Right hindlimb (tissue), 1 donor: Measurements from ENCODE around the gene GBF1.

ENCODE experiments used
- DNase-seq: peaks from one replicate; pipeline ENCODE4 v3.0.0-alpha.2; 2018

The GBF1 gene

DNA sequence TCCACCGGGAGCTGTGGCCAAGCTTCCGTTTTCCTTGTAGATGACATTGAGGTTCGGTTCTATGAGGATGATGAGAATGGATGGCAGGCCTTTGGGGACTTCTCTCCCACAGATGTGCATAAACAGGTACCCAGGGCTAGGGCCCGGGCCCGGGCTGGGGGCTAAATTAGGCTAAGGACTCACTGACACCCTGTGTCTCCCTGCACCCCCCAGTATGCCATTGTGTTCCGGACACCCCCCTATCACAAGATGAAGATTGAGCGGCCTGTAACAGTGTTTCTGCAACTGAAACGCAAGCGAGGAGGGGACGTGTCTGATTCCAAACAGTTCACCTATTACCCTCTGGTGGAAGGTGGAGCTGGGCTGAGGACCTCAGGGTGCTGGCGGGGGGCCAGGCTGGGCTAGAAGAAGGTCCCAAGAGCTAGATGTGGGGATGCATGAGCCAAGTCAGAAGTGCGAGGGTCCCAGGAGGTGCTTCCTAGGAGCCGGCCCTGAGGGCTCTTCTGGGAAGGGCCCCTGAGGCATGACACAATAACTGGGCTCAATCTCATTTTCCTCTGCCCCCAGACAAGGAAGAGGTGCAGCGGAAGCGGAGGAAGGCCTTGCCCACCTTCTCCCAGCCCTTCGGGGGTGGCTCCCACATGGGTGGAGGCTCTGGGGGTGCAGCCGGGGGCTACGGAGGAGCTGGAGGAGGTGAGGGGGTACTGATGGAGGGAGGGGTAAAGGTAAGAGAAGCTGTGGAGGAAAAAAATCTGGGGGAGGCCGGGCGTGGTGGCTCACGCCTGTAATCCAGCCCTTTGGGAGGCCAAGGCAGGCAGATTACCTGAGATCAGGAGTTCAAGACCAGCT lies 153.1 kb downstream of the GBF1 start:
- no peak for DNase-seq

DNA sequence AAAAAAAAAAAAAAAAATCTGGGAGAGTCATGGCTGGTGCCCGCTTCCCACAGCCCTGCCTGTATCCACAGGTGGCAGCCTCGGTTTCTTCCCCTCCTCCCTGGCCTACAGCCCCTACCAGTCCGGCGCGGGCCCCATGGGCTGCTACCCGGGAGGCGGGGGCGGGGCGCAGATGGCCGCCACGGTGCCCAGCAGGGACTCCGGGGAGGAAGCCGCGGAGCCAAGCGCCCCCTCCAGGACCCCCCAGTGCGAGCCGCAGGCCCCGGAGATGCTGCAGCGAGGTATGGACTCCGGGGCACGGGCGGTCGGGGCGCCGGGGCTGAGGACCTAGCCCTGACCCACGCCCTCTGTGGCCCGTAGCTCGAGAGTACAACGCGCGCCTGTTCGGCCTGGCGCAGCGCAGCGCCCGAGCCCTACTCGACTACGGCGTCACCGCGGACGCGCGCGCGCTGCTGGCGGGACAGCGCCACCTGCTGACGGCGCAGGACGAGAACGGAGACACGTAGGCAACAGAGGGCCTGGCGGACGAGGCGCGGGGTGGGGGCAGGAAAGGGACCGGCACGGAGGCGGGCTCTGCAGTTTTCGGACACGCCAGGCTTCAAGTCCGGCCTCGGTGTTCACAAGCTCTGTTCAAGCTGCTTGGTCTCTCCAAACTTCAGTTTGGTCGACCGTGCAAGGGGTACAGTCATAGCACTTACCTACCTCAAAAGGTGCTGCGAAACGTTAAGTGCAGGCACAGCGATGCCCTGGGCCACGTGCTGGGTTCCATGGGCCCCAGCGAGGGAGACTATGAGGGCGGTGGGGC lies 154.1 kb downstream of the GBF1 start:
- peak; percentile 92 for DNase-seq

DNA sequence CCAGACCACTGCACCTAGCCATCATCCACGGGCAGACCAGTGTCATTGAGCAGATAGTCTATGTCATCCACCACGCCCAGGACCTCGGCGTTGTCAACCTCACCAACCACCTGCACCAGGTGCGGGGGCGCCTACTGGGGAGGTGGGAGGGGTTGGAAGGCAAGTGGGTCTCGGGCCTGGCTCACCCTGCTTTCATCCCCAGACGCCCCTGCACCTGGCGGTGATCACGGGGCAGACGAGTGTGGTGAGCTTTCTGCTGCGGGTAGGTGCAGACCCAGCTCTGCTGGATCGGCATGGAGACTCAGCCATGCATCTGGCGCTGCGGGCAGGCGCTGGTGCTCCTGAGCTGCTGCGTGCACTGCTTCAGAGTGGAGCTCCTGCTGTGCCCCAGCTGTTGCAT lies 154.7 kb downstream of the GBF1 start:
- DNase-seq, result no peak

DNA sequence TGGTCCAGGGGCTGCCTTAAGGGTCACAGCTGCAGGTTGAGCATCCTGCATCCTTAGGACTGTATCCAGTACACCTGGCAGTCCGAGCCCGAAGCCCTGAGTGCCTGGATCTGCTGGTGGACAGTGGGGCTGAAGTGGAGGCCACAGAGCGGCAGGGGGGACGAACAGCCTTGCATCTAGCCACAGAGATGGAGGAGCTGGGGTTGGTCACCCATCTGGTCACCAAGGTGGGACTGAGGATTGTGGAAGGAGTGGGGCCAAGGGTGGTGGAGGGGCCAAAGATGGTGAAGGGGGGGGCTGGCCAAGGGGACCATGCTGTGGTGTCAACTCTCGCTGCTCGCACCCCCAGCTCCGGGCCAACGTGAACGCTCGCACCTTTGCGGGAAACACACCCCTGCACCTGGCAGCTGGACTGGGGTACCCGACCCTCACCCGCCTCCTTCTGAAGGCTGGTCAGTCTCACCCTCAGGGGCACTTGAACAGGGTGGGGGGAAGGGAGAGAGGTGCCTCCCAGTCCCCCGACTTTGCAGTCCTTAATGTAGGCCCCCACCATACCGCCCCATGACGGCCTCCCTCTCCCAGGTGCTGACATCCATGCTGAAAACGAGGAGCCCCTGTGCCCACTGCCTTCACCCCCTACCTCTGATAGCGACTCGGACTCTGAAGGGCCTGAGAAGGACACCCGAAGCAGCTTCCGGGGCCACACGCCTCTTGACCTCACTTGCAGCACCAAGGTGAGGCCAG lies 155.4 kb downstream of the GBF1 start:
- no peak for DNase-seq

DNA sequence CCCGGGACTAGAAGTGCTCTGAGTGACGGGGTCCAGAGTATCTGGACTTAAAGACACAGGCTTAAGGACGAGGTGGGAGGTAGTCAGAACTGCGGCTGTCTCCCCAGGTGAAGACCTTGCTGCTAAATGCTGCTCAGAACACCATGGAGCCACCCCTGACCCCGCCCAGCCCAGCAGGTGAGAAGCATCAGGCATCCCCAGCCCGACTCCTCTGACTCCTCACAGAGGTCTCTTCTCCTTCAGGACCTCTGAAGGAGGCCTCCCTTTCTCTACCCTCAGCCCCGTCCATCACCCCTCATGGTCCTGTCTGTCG lies 156.0 kb downstream of the GBF1 start:
- no peak for DNase-seq

DNA sequence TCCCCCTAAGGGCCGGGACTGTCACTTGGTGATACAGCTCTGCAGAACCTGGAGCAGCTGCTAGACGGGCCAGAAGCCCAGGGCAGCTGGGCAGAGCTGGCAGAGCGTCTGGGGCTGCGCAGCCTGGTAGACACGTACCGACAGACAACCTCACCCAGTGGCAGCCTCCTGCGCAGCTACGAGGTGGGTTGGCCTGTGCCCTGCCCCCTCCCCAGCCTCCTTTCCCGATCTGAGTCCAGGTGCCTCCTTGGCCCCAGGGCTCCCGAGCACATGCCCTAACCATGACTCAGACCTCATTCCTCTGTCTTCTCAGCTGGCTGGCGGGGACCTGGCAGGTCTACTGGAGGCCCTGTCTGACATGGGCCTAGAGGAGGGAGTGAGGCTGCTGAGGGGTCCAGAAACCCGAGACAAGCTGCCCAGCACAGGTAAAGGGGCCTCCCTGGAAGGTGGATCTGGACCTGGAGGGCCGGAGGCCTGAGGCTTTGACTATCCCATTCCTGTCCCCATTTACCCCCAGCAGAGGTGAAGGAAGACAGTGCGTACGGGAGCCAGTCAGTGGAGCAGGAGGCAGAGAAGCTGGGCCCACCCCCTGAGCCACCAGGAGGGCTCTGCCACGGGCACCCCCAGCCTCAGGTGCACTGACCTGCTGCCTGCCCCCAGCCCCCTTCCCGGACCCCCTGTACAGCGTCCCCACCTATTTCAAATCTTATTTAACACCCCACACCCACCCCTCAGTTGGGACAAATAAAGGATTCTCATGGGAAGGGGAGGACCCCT lies 156.6 kb downstream of the GBF1 start:
- DNase-seq, result no peak

DNA sequence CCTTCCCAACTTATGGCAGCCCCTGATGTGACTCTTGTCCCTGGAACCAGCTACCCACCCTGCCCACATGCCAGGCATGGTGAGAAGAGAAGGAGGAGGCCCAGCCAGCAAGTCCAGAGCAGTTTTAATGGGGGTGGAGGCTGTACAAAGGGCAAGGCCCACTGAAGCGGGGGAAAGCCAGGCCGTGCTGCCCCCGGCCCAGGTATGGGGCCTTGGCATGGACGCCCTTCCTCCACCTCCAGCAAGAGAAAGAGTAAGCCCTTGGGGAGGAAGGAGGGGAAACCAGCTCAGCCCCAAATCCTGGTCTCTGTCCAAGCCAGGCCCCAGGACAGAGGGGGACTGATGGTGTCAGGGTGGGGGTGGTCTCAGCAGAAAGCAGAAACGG lies 157.2 kb downstream of the GBF1 start:
- DNase-seq, result no peak

DNA sequence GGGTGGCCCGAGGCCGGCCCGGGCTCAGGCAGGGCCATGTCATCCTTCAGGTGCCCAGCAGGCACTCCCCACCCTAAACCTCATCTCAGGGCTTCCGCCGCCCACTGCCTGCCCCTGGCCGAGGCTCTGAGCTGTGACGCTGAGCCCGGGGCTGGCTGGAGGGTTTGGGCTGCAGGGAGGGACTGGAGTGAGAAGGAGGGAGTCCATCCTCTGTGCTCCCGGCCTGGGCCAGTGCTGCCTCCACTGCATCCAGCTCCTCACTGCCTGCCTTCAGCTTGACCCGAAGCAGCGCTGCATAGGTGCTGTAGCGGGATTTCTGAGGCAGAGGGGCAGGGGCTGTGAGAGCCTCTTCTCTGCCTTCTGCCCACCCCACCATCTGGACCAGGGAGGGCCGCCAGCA lies 157.8 kb downstream of the GBF1 start:
- no peak for DNase-seq

DNA sequence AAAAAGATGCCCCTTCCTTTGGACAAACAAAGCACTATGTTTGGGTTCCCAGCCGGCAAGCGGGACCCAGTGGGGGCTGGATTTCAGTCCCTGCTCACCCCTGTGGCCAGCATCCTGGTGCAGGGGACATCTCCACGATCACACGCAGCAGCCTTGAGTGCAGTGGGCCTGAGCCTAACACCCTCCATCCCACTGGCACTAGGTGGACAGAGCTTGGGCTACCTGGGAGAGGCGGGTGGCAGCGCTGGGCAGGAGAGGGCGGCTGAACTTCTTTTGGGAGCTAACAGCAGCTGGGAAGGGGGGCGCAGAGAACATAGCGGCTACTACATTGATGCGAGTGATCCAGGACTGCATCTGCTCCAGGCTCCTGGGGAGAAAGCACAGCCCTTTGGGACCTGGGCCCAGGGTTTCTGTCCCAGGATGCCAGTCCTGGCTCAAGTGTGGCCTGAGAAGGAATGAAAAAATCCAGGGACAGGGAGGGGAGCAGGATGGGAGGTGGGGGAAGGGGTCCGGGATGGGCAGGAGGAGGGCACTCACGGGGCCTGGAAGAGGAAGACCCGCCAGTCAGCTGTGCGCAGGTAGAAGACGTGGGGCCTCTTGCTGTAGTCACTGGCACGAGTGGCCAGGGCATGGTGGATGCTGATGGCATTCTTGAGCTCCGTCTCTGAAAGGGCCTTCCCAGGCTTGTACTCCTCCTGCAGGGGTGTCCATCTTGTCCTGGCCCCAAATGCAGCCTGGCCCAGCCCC lies 159.2 kb downstream of the GBF1 start:
- no peak for DNase-seq

DNA sequence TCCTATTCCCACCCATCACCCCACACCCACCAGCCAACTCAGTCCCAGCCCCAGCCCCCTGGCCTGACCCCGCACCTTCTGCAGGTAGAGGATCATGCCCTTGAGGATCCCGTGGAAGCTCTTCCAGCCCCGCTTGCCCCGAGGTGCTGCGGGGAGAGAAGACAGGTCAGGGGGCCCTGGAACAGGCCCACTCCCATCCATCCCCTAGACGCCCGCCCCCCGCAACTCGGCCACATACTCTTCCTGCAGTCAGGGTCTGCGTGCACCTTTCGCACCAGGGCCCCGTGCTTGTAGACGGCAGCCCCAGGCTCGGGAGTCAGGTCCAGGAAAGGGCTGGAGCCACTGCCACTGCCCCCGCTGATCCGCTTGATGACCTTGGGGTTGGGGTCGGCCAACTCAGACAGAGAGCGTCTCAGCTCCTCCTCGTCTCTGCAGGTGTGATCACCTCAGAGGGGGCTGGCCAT lies 159.8 kb downstream of the GBF1 start:
- DNase-seq, result no peak

DNA sequence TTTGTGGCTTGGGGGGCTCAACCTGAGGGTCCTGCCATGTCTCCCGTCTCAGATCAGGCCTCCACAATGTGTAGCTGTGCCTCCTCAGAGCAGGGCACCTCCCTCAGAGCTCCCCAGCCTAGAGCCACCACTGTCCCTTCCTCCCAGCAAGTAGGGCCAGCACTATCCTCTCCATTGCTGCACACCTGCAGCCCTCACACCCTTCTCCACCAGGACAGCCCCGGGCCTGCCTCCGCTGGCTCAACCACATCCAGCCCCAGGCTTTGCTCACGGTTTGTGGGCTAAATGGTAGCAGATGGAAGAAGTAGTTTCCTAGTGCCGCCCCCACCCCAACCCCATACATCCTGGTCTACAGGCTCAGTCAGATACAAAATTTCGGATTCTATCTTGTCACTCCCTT lies 160.3 kb downstream of the GBF1 start:
- DNase-seq, result no peak

DNA sequence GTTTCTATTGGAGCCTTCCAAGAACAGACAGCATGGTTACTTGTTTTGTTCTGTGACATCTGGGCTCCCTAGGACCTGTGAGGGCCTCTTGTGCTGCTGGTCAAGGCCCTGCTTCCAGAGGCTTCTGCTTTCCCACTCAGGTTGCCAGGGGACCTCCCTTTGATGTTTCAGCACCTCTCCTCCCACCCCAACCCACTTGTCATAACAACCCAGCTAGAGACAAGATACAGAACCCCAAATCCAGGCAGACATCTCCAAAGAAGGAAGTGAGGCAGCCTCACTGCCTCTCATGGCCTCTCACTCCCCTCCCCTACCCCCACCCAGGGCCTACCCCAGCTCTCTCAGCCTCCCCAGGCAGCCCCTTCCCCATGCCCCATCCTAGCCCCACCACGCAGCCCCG lies 161.5 kb downstream of the GBF1 start:
- DNase-seq, result no peak

DNA sequence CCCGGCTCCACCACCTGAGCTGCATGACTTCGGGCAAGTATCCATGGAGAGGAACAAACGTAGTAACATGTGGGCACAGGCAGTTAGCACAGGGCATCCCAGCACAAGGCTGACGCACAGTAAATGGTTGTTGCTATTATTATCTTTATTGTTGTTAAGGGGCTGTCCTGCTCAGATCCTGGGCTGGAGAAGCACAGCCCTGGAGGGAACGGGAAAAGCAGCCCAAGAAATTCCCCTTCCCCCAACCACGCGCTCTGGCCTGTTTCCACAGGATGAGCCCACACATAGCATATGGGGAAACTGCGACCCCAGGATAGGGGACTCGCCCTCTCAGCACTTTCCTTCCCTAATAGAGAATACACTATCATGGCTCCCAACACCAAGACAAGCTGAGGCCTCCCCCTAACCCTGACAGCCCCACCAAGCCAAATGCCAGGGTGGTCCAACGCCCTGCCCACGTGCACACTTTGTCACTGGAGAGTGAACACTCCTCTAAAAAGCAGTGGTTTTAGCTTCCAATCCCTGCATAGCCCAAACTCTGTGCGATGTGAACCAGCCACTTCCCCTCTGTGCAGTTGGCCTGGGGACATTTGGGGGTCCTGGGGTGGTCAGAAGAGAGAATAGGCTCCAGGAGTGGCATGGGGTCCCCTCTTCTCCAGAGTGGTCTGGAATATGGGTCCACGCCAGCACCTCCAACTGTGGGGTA lies 162.2 kb downstream of the GBF1 start:
- DNase-seq, result no peak

DNA sequence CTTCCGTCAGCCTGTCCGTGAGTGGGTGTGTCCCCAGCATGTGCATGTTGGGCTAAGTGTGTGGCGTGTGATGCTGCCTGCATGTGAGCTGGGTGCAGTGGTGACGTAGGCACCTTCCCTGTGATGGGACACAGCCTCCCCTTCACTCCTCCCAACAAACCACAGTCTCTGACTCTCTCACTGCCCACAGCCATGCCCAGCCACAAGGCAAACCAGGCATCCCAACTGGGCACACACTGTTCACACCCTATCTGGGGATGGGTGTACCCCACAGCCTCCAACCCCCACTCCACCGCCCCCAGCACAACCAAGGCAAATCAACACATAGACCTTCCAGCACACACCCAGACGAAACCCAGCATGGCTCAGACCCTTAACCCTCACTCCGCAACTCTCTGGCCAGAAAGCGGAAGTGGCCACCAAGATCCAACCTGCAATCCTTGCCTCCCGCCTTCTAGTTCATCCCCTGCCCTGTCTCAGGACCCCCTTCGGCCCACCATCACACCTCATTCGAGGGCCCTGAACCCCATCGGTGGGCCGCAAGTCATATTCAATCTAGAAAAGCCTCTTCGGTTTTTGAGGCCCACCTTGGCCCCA lies 162.9 kb downstream of the GBF1 start:
- DNase-seq, result peak; percentile 35

DNA sequence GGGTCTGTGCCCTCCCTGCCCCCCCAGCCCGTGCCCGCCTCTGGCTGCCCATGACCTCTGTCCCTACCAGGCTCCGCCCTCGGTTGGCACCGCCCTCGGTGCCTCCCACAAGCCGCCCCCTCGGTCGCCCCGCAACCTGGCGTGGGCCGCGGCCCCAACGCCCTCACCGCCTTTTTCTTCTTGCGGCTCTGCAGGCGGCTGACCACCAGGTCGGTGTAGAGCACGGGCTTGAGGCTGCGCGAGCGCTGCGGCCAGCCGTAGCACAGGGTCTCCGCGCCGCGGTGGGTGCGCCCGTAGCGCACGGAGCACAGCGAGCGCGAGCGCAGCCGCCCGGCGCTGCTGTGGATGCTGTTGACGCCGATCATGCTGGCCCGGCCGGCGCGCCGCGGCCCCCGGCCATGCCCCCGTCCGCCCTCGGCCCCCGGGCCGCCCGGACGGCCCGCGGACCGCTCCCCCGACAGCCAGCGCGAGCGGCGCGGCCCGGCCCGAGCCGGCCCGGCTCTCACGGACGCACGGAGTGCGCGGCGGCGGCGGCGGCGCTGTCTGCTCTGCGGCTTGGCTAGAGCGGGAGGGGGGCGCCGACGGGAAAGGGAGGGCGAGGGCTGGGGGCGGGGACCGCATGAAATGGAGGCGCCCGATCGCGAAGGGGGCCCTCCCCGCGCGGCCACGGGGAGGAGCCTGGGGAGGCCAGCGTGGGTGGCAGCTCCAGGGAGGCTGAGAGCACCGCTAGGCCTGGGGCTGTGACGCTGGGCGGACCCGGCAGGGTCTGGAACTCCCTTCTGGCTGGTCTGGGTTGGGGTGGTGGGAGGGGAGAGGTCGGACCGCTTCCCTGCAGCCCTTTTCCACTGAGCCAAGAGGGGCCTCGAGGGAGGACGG lies 163.6 kb downstream of the GBF1 start:
- DNase-seq, result peak; percentile 87

DNA sequence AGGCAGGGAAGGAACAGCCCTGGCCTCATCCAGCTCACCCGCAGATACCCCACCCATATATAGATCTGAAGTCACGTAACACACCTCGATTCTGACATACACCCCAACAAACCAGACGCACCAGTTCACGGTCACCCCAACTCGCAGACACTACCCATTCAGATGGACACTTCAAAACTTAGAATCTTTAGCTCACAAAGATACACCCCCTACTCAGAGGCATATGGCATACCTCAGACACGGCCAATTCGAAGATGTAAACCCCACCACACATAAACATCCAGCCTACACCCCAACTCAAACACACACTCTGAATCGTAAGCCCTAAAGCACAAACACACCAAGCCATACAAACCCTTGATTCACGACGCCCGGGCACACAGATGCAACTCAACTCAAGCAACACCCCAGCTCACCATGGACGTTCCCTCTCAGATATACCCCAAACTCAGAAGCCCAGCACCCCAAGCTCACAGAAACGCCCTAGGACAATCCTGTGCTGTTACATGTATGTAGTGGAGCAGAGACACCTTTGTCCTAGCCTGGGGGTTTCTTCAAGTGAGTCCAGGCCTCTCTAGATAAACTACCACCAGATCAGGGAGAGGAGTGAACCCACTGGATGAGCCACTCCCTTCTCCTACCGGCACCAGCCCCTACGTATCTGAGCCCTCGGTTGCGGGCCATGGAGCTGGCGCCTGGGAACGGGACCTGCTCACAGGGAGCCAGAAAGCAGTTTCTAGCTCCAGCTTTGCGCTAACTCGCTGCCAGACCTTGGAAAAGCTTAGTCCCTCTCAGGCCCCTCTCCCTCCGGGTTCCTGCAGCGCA lies 164.5 kb downstream of the GBF1 start:
- DNase-seq, result no peak

DNA sequence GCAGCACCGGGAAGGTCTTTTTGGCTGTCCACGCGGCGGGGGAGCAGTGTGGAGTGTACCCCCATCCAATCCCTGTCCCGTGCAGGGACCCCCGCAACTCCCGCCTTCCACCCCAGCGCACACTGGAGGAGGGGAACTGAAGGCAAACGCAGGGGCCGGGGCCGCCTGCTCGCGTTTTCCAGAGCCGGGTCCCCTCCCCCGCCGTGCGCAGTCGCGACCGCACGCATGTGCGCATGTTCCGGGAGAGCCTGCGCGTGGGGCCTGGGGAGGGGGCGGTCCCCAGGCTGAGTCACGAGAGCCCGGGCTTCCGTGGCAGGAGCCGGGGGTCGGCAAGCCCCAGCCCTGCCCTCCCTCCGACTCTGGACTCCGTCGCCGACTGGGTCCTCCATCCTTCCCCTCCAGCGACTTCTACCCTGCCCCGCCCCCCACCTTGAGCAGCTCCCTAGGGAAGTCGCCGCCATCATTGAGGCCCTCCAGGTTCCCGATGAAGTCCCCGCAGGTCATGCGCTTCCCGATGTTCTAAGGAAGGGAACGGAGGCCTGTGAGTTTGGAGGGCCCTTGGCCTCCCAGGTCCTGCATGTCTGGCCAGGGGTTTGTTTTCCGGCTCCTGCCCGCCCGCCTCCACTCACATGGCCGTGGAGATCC lies 165.2 kb downstream of the GBF1 start:
- peak; percentile 83 for DNase-seq
